Keratinocyte (primary cell): ENCODE results near the gene LRRC4C. TPM values are rescaled to one million over a fixed set of nuclear protein-coding genes. Genes with fewer than 3 reads are reported as not detected.

ENCODE experiments used
- DNase-seq: peaks from one replicate; pipeline ENCODE4 v3.0.0-alpha.2; 2011; ENCODE audit warnings: low read depth, missing footprints, low spot score
- FAIRE-seq: peaks from 2 replicates; lab custom pipeline; 2011; peaks lifted over from hg19 to GRCh38; lab: Jason Lieb, UNC
- H2AFZ ChIP-seq: 2 replicates; pipeline ENCODE4 v1.6.0; 2012; ENCODE audit warnings: low read length, control low read depth, inconsistent platforms; ENCODE audit not compliant: control insufficient read depth
- H3K27ac ChIP-seq: 2 replicates; pipeline ENCODE4 v1.5.1; 2011; ENCODE audit warnings: low read length; ENCODE audit not compliant: control insufficient read depth, insufficient read depth
- H3K27me3 ChIP-seq: 3 replicates; pipeline ENCODE4 v1.6.0; 2011; ENCODE audit warnings: low read length; ENCODE audit not compliant: control insufficient read depth, insufficient read depth; ENCODE audit errors: extremely low read depth
- H3K36me3 ChIP-seq, 2 experiments: 2 replicates in 1 of 2; 3 replicates in 1 of 2; pipeline ENCODE4 v1.5.1; 2011; ENCODE audit warnings: low read length in 2 of 2, mild to moderate bottlenecking in 1 of 2; ENCODE audit not compliant: control insufficient read depth in 2 of 2, insufficient read depth in 2 of 2; ENCODE audit errors: extremely low read depth in 1 of 2
- H3K4me1 ChIP-seq: 3 replicates; pipeline ENCODE4 v1.5.1; 2011; ENCODE audit warnings: low read length; ENCODE audit not compliant: control insufficient read depth, insufficient read depth; ENCODE audit errors: extremely low read depth
- H3K4me2 ChIP-seq: 3 replicates; pipeline ENCODE4 v1.6.0; 2011; ENCODE audit warnings: low read depth, low read length; ENCODE audit not compliant: control insufficient read depth, insufficient read depth; ENCODE audit errors: extremely low read depth
- H3K4me3 ChIP-seq, 3 experiments: fragments of 200-600 bp in 1 of 3; sonication (generic) in 1 of 3; 2 replicates in 2 of 3; 3 replicates in 1 of 3; pipeline ENCODE4 v1.5.1; 2011 to 2016; ENCODE audit warnings: low read length in 3 of 3, mild to moderate bottlenecking in 3 of 3, control low read depth in 2 of 3, inconsistent platforms in 1 of 3, low read depth in 1 of 3, mixed read lengths in 1 of 3, mixed run types in 1 of 3, moderate library complexity in 1 of 3; ENCODE audit not compliant: control insufficient read depth in 2 of 3, insufficient read depth in 2 of 3; ENCODE audit errors: extremely low read depth in 1 of 3
- H3K79me2 ChIP-seq: 2 replicates; pipeline ENCODE4 v1.6.0; 2012; ENCODE audit warnings: low read length; ENCODE audit not compliant: control insufficient read depth, insufficient read depth
- H3K9ac ChIP-seq: 3 replicates; pipeline ENCODE4 v1.6.0; 2011; ENCODE audit warnings: low read length; ENCODE audit not compliant: control insufficient read depth, insufficient read depth; ENCODE audit errors: extremely low read depth
- H3K9me1 ChIP-seq: 3 replicates; pipeline ENCODE4 v1.6.0; 2011; ENCODE audit warnings: low read length; ENCODE audit not compliant: control insufficient read depth, insufficient read depth; ENCODE audit errors: extremely low read depth
- H3K9me3 ChIP-seq: 2 replicates; pipeline ENCODE4 v1.5.1; 2012; ENCODE audit warnings: low read depth, low read length; ENCODE audit not compliant: control insufficient read depth
- H4K20me1 ChIP-seq: 3 replicates; pipeline ENCODE4 v1.6.0; 2011; ENCODE audit warnings: low read length; ENCODE audit not compliant: control insufficient read depth, insufficient read depth; ENCODE audit errors: extremely low read depth
- EZH2 ChIP-seq: IDR thresholded peaks from one replicate; pipeline ENCODE4 v1.6.1; 2012; ENCODE audit warnings: inconsistent platforms, mild to moderate bottlenecking, low read length, moderate library complexity
- dilution Hi-C: fragments of 300-500 bp; cut with MboI; formaldehyde crosslinking; loops from one replicate; pipeline ENCODE4 v1.7.0; 2020; ENCODE audit warnings: low sequenced_read_pairs; ENCODE audit not compliant: extremely low pct_ligation_motif_present
- polyA plus RNA-seq, 5 experiments: library from polyadenylated mRNA; depleted of rRNA in 3 of 5; stranded (reverse) in 3 of 5; stranded (forward) in 1 of 5; unstranded in 1 of 5; fragments of >200 nt; gene quantifications; 1 replicate in 1 of 5; 2 replicates in 3 of 5; 3 replicates in 1 of 5; pipeline versions ENCODE4 v1.2.1 to v1.2.3, GENCODE V29; 2011 to 2012; ENCODE audit warnings: missing spikeins in 2 of 5, low read depth in 1 of 5, low replicate concordance in 1 of 5
- TF ChIP-seq, protein P1 (sequence below), 3 experiments: IDR thresholded peaks in 1 of 3; conservative IDR thresholded peaks in 1 of 3; optimal IDR thresholded peaks in 1 of 3; 2 replicates in 2 of 3; 3 replicates in 1 of 3; pipeline versions ENCODE3 to v1.5.1; 2011; ENCODE audit warnings: low read length in 3 of 3, mild to moderate bottlenecking in 3 of 3, moderate library complexity in 2 of 3, control low read depth in 1 of 3, inconsistent platforms in 1 of 3; ENCODE audit not compliant: insufficient read depth in 2 of 3; ENCODE audit errors: extremely low read depth in 1 of 3

LRRC4C gene
- polyA plus RNA-seq, 1 donor (not counting 4 experiments of a cell fraction or from before 2014, with no cell fraction given), result not detected

DNA sequence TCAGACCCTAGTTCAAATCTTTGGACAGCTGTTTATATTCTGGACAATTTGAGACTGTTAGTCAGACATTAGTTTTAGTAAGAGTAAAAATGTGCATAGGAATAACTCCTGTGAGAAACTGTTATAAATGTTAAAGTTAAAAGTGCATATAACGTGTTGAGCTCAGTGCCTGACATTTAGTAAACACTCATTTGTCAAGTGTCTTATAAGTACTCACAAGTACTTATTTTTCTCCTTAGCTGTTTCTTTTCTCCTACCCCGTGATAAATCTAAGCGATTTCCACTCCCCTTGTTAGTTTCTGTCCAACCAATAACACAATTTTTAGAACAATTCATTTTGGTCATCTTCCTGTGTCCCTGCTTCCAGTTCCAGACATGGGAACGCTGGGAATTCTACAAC, 59.3 kb downstream of the LRRC4C start:
- H3K4me3 ChIP-seq, result no peak overlapping the region
- dilution Hi-C loops, result no loop called here
- H2AFZ ChIP-seq, result no peak overlapping the region
- no peaks in the 10 kb centered on the region for H3K36me3 ChIP-seq
- no peak overlapping the region for H3K27ac ChIP-seq
- H3K4me2 ChIP-seq, result no peak overlapping the region
- no peaks in the 10 kb centered on the region for H3K9me3 ChIP-seq
- H4K20me1 ChIP-seq, result no peaks in the 10 kb centered on the region
- DNase-seq, result no peak
- H3K9me1 ChIP-seq, result no peaks in the 10 kb centered on the region
- no peaks in the 10 kb centered on the region for H3K4me1 ChIP-seq
- H3K79me2 ChIP-seq, result no peaks in the 10 kb centered on the region
- no peaks in the 10 kb centered on the region for H3K27me3 ChIP-seq
- FAIRE-seq, result no peak
- no peak for TF ChIP-seq EZH2
- TF ChIP-seq, protein P1, sequence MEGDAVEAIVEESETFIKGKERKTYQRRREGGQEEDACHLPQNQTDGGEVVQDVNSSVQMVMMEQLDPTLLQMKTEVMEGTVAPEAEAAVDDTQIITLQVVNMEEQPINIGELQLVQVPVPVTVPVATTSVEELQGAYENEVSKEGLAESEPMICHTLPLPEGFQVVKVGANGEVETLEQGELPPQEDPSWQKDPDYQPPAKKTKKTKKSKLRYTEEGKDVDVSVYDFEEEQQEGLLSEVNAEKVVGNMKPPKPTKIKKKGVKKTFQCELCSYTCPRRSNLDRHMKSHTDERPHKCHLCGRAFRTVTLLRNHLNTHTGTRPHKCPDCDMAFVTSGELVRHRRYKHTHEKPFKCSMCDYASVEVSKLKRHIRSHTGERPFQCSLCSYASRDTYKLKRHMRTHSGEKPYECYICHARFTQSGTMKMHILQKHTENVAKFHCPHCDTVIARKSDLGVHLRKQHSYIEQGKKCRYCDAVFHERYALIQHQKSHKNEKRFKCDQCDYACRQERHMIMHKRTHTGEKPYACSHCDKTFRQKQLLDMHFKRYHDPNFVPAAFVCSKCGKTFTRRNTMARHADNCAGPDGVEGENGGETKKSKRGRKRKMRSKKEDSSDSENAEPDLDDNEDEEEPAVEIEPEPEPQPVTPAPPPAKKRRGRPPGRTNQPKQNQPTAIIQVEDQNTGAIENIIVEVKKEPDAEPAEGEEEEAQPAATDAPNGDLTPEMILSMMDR (optimal IDR thresholded peaks at IDR 0.05 in 1 of 3, IDR thresholded peaks at IDR 0.05 in 1 of 3, conservative IDR thresholded peaks at IDR 0.05 in 1 of 3; ENCODE audit: extremely low read depth in 1 of 3, insufficient read depth in 2 of 3, low read length in 3 of 3), result no peak
- no peak overlapping the region for H3K9ac ChIP-seq

DNA sequence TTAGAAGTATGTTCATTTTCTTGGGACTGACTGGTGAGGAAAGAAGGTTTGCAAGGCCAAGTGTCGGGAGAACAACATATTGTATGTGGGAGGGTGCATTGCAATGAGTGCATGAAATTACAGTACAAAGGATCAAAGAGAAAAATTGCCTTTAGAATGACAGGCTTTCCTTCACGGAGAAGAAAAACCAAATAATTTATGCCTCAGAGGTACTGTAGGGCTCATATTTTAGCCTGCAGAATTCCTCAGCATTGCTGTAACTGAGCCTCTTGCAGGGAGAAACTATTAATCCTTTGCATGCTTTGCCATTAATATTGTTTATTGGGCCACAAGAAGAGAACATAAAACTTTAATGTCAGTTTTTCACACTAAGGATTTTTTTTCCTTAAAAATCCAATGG, 60.1 kb downstream of the LRRC4C start:
- DNase-seq (no peak), FAIRE-seq (no peak)
- dilution Hi-C loops, result no loop called here
- Histone ChIP-seq H4K20me1 (no peaks in the 10 kb centered on the region), H3K4me2 (no peak overlapping the region), H3K79me2 (no peaks in the 10 kb centered on the region), H3K4me1 (no peaks in the 10 kb centered on the region), H3K4me3 (no peak overlapping the region), H3K9ac (no peak overlapping the region), H3K27ac (no peak overlapping the region), H3K36me3 (no peaks in the 10 kb centered on the region), H2AFZ (no peak overlapping the region), H3K9me3 (no peaks in the 10 kb centered on the region), H3K9me1 (no peaks in the 10 kb centered on the region), H3K27me3 (no peaks in the 10 kb centered on the region)
- TF ChIP-seq, protein P1 (optimal IDR thresholded peaks at IDR 0.05 in 1 of 3, IDR thresholded peaks at IDR 0.05 in 1 of 3, conservative IDR thresholded peaks at IDR 0.05 in 1 of 3; ENCODE audit: extremely low read depth in 1 of 3, insufficient read depth in 2 of 3, low read length in 3 of 3), result no peak
- no peak for TF ChIP-seq EZH2
